ENCODE results near the gene RABEP1. TPM values are rescaled to one million over a fixed set of nuclear protein-coding genes. Genes with fewer than 3 reads are reported as not detected.

The RABEP1 gene
- 39.5 to 45.3 TPM (median 41.9 TPM) in 5 replicates for total RNA-seq (2022; extraction: Qiagen RNA extraction)

GRCh38 chr17:5281814-5282641 is at the start of gene RABEP1:
TSS of gene RABEP1 (plus strand) at chr17:5282284. CDS start at chr17:5282487, 203 bp downstream.

GRCh38 chr17:5234645-5235576 is 47.2 kb upstream of the RABEP1 start, which contains the start of gene SCIMP:
TSS of gene SCIMP (minus strand) at chr17:5234860. CDS start at chr17:5234755, 105 bp downstream.

GRCh38 chr17:5419356-5419958 is 137.4 kb downstream of the RABEP1 start, which contains the start of gene NUP88:
TSS of gene NUP88 (minus strand) at chr17:5419662. CDS start at chr17:5419650, 12 bp downstream.

DNA sequence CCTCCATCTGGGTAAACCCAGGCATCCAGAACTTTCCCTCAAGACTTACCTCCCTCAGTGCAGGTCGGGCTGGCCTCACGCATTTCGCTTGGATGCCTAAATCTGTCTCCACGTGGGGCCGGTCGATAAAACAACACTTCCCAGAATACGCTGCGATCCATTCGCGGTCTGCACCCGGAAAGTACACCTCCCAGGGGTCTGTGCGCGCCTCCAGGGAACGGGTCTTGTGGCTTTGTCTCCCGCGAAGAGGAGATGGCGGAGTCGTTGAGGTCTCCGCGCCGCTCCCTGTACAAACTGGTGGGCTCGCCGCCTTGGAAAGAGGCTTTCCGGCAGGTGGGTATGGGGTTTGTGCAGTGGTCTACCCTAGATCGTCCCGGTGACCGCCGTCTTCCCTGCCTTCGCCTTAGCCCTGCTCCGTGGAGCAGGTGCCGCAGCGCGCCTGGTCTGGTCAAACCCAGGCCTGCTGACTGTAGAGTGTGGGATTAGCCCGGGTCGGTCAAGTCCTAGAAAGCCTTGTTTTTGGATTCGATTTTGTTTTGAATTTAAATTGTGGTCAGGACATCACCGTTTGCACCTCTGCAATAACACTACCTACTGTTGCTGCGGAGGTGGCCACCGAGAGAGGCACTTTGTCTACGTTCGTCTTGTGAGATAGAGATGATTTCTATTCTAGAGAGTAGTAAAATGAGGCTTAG is 138.0 kb downstream of the RABEP1 start, which contains the start of gene RPAIN:
Gene RPAIN, plus strand, starts transcription at position 224 of the 695 bp plus-strand sequence. Its CDS starts 29 bp downstream, at position 253.

Other genes with a start within 250 kb of the RABEP1 start
- 0.54 to 1.2 TPM (median 0.73 TPM) in 5 replicates for gene SLC52A1, start 246.9 kb upstream of the RABEP1 start, total RNA-seq (2022; extraction: Qiagen RNA extraction)
- 0.94 to 1.3 TPM (median 1.1 TPM) in 5 replicates for gene ZFP3, start 203.8 kb upstream of the RABEP1 start, total RNA-seq (2022; extraction: Qiagen RNA extraction)
- gene ZNF232, start 170.4 kb upstream of the RABEP1 start, total RNA-seq (2022; extraction: Qiagen RNA extraction): 3.7 to 4.2 TPM (median 4.0 TPM) in 5 replicates
- 0.02 TPM in 5 replicates for gene USP6, start 166.3 kb upstream of the RABEP1 start, total RNA-seq (2022; extraction: Qiagen RNA extraction)
- gene ZNF594, start 90.4 kb upstream of the RABEP1 start, total RNA-seq (2022; extraction: Qiagen RNA extraction): 1.2 to 1.7 TPM (median 1.4 TPM) in 5 replicates
- not detected in 5 replicates for gene SCIMP, start 47.4 kb upstream of the RABEP1 start, total RNA-seq (2022; extraction: Qiagen RNA extraction)
- gene NUP88, start 137.4 kb downstream of the RABEP1 start, total RNA-seq (2022; extraction: Qiagen RNA extraction): 67.4 to 108 TPM (median 80.6 TPM) in 5 replicates
- 30.9 to 41.7 TPM (median 31.9 TPM) in 5 replicates for gene RPAIN, start 137.9 kb downstream of the RABEP1 start, total RNA-seq (2022; extraction: Qiagen RNA extraction)
- gene C1QBP, start 156.9 kb downstream of the RABEP1 start, total RNA-seq (2022; extraction: Qiagen RNA extraction): 494 to 607 TPM (median 572 TPM) in 5 replicates
- 24.3 to 33.2 TPM (median 28.1 TPM) in 5 replicates for gene DHX33, start 186.7 kb downstream of the RABEP1 start, total RNA-seq (2022; extraction: Qiagen RNA extraction)
- gene DERL2, start 203.9 kb downstream of the RABEP1 start, total RNA-seq (2022; extraction: Qiagen RNA extraction): 86.8 to 116 TPM (median 112 TPM) in 5 replicates
- 15.2 to 19.3 TPM (median 15.6 TPM) in 5 replicates for gene MIS12, start 204.3 kb downstream of the RABEP1 start, total RNA-seq (2022; extraction: Qiagen RNA extraction)

All from A549 treated with Hydrocortisone at 1 μM for 4 hours (cell line).